Mesenchymal stem cell (in vitro differentiated cells and primary cell): ENCODE results near the gene IL20RB.
"Not testable (repeated sequence)": the region's sequence is repeated elsewhere in the genome, so short reads cannot be mapped to it uniquely, and the experiment has no call there.

Source experiments
- DNase-seq: peaks from one replicate; pipeline ENCODE4 v3.0.0-alpha.2; 2013
- H2AFZ ChIP-seq: one replicate; pipeline ENCODE4 v1.6.1; 2013; ENCODE audit warnings: low read depth, mild to moderate bottlenecking, control low read depth, inconsistent platforms, low read length, moderate library complexity
- H2AK5ac ChIP-seq: 2 replicates; pipeline ENCODE4 v1.6.1; 2013; ENCODE audit warnings: low read length, moderate library complexity, mild to moderate bottlenecking, inconsistent platforms; ENCODE audit not compliant: severe bottlenecking
- H2BK120ac ChIP-seq: one replicate; pipeline ENCODE4 v1.6.1; 2013; ENCODE audit warnings: low read depth, mild to moderate bottlenecking, inconsistent platforms, low read length, moderate library complexity
- H2BK12ac ChIP-seq, 2 experiments: one replicate each; pipeline ENCODE4 v1.6.1; 2013; ENCODE audit warnings: inconsistent platforms in 2 of 2, low read length in 2 of 2, mild to moderate bottlenecking in 2 of 2, moderate library complexity in 2 of 2, control low read depth in 1 of 2
- H2BK15ac ChIP-seq: one replicate; pipeline ENCODE4 v1.6.1; 2013; ENCODE audit warnings: mild to moderate bottlenecking, low read depth, inconsistent platforms; ENCODE audit not compliant: poor library complexity, severe bottlenecking
- H2BK5ac ChIP-seq: 2 replicates; pipeline ENCODE4 v1.6.1; 2013; ENCODE audit warnings: low read depth, mild to moderate bottlenecking, low read length, control low read depth, inconsistent platforms; ENCODE audit not compliant: poor library complexity, severe bottlenecking
- H3K14ac ChIP-seq, 2 experiments: one replicate each; pipeline ENCODE4 v1.6.1; 2013; ENCODE audit warnings: inconsistent platforms in 2 of 2, low read length in 2 of 2, control low read depth in 1 of 2, mild to moderate bottlenecking in 1 of 2, moderate library complexity in 1 of 2
- H3K18ac ChIP-seq, 2 experiments: one replicate each; pipeline ENCODE4 v1.6.1; 2013; ENCODE audit warnings: inconsistent platforms in 2 of 2, low read length in 2 of 2, control low read depth in 1 of 2, low read depth in 1 of 2, mild to moderate bottlenecking in 1 of 2
- H3K23ac ChIP-seq, 2 experiments: one replicate each; pipeline ENCODE4 v1.6.1; 2013; ENCODE audit warnings: inconsistent platforms in 2 of 2, low read length in 2 of 2, mild to moderate bottlenecking in 2 of 2, moderate library complexity in 2 of 2, control low read depth in 1 of 2
- H3K27ac ChIP-seq: 2 replicates; pipeline ENCODE4 v1.5.1; 2013; ENCODE audit warnings: mild to moderate bottlenecking, moderate library complexity, low read length, control low read depth, inconsistent platforms; ENCODE audit not compliant: poor library complexity, severe bottlenecking
- H3K27me3 ChIP-seq, 2 experiments: 2 replicates each; pipeline versions ENCODE4 v1.6.1 to v1.7.0; 2013; ENCODE audit warnings: low read length in 2 of 2, mild to moderate bottlenecking in 2 of 2, moderate library complexity in 2 of 2, control low read depth in 1 of 2, inconsistent platforms in 1 of 2; ENCODE audit not compliant: control insufficient read depth in 1 of 2, insufficient read depth in 1 of 2
- H3K36me3 ChIP-seq, 2 experiments: 2 replicates each; pipeline versions ENCODE4 v1.6.1 to v1.7.0; 2013; ENCODE audit warnings: low read length in 2 of 2, control low read depth in 1 of 2, inconsistent platforms in 1 of 2, low read depth in 1 of 2, mild to moderate bottlenecking in 1 of 2; ENCODE audit not compliant: insufficient read depth in 2 of 2, control insufficient read depth in 1 of 2
- H3K4ac ChIP-seq, 2 experiments: one replicate each; pipeline ENCODE4 v1.6.1; 2013; ENCODE audit warnings: inconsistent platforms in 2 of 2, low read length in 2 of 2, mild to moderate bottlenecking in 2 of 2, moderate library complexity in 2 of 2, control low read depth in 1 of 2, low read depth in 1 of 2
- H3K4me1 ChIP-seq: 2 replicates; pipeline ENCODE4 v1.6.1; 2013; ENCODE audit warnings: low read depth, low read length, control low read depth; ENCODE audit not compliant: control insufficient read depth, insufficient read depth
- H3K4me2 ChIP-seq: 2 replicates; pipeline ENCODE4 v1.6.1; 2013; ENCODE audit warnings: low read length, mild to moderate bottlenecking, inconsistent platforms; ENCODE audit not compliant: poor library complexity, severe bottlenecking
- H3K4me3 ChIP-seq, 2 experiments: 2 replicates each; pipeline versions ENCODE4 v1.5.1 to v1.7.0; 2013; ENCODE audit warnings: low read length in 2 of 2, mild to moderate bottlenecking in 2 of 2, control low read depth in 1 of 2, low read depth in 1 of 2; ENCODE audit not compliant: insufficient read depth in 1 of 2
- H3K79me1 ChIP-seq: replicated peaks from 2 replicates; pipeline ENCODE4 v1.6.1; 2013; ENCODE audit warnings: mild to moderate bottlenecking, control low read depth, low read length, inconsistent platforms; ENCODE audit not compliant: poor library complexity, severe bottlenecking
- H3K9ac ChIP-seq: 2 replicates; pipeline ENCODE4 v1.7.0; 2013; ENCODE audit warnings: mild to moderate bottlenecking, low read length, moderate library complexity
- H3K9me3 ChIP-seq: 2 replicates; pipeline ENCODE4 v1.7.0; 2013; ENCODE audit warnings: mild to moderate bottlenecking, low read length; ENCODE audit not compliant: control insufficient read depth
- H4K8ac ChIP-seq: one replicate; pipeline ENCODE4 v1.6.1; 2013; ENCODE audit warnings: inconsistent platforms, mild to moderate bottlenecking, low read length, moderate library complexity
- H4K91ac ChIP-seq: one replicate; pipeline ENCODE4 v1.6.1; 2013; ENCODE audit warnings: mild to moderate bottlenecking, low read length, inconsistent platforms
- WGBS: methylation state at CpG from one replicate; pipeline ENCODE4 v1.1.7; 2013; ENCODE audit warnings: mixed read lengths; 5-methylcytosine and 5-hydroxymethylcytosine counted together

Gene IL20RB

GRCh38 chr3:136982033-136982432, 24.2 kb downstream of the IL20RB start:
- Histone ChIP-seq H2AFZ (no peak overlapping the region), H3K36me3 (no peaks in the 10 kb centered on the region), H3K9me3 (no peaks in the 10 kb centered on the region), H2AK5ac (no peak overlapping the region), H2BK5ac (no peak overlapping the region), H3K23ac (no peak overlapping the region), H3K4me3 (no peak overlapping the region), H3K14ac (no peak overlapping the region), H3K4me1 (no peaks in the 10 kb centered on the region), H3K27me3 (no peaks in the 10 kb centered on the region), H3K27ac (no peak overlapping the region), H3K79me1 (no peaks in the 10 kb centered on the region), H2BK12ac (no peak overlapping the region), H4K91ac (no peak overlapping the region), H3K9ac (no peak overlapping the region), H2BK120ac (no peak overlapping the region), H3K18ac (no peak overlapping the region), H3K4me2 (no peak overlapping the region), H4K8ac (no peak overlapping the region), H2BK15ac (no peak overlapping the region), H3K4ac (no peak overlapping the region)
- WGBS: 86% methylated on average over 5 of the region's 5 CpGs
- no peak for DNase-seq

DNA sequence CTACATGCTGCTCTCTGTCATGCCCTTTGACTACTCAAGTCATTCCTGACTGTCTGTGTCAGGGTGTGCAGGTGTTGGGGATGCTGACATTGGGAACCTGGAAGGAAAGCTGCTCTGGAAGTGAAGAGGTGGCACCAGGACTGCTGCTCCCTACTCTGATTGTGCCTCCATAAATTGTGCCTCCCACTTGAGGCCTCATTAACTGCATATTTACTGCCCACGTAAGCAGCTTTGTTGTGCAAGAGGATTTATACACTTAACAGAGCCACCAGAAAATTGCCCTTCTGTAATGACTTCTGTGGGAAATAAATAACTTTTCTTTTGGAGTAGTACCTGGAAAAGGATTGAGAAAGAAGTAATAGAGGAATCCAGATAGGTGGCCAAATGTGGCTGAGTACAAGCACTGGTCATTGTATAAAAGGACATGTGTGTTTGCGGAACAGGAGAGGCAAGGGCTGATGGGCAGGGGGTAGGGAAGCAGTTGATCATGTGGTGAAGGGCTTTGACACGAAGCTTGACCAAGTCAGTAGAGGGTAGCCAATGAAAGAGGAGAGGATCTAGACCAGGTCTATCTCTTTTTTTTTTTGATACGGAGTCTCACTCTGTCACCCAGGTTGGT, 24.8 kb downstream of the IL20RB start:
- no peak overlapping the region for H3K4me2 ChIP-seq
- 72% methylated on average over 4 of the region's 4 CpGs for WGBS
- no peak overlapping the region for H2BK120ac ChIP-seq
- H3K23ac ChIP-seq: no peak overlapping the region
- H3K9ac ChIP-seq: no peak overlapping the region
- H3K36me3 ChIP-seq: no peaks in the 10 kb centered on the region
- no peak overlapping the region for H4K8ac ChIP-seq
- no peak overlapping the region for H3K14ac ChIP-seq
- peak overlapping the region in 1 of 2 experiments; percentile 32 for H3K18ac ChIP-seq
- H3K9me3 ChIP-seq: no peaks in the 10 kb centered on the region
- H3K4me1 ChIP-seq: no peaks in the 10 kb centered on the region
- H2BK15ac ChIP-seq: no peak overlapping the region
- H3K27me3 ChIP-seq: no peaks in the 10 kb centered on the region
- H4K91ac ChIP-seq: no peak overlapping the region
- H2BK12ac ChIP-seq: no peak overlapping the region
- H3K27ac ChIP-seq: no peak overlapping the region
- H2AK5ac ChIP-seq: no peak overlapping the region
- H2AFZ ChIP-seq: no peak overlapping the region
- H3K79me1 ChIP-seq: no peaks in the 10 kb centered on the region
- no peak overlapping the region for H3K4ac ChIP-seq
- H2BK5ac ChIP-seq: no peak overlapping the region
- DNase-seq: peak; percentile 70
- no peak overlapping the region for H3K4me3 ChIP-seq

- Histone ChIP-seq H2BK120ac (peak overlapping the region; percentile 73), H2BK12ac (peak overlapping the region in 1 of 2 experiments; percentile 77), H3K4me2 (no peak overlapping the region), H3K4ac (peak overlapping the region in 1 of 2 experiments; percentile 81), H4K91ac (peak overlapping the region; percentile 92), H3K4me1 (no peaks in the 10 kb centered on the region), H3K9ac (no peak overlapping the region), H2BK5ac (no peak overlapping the region), H3K36me3 (peaks cover 0 to 4% of the 10 kb centered on the region in 2 experiments), H2AFZ (no peak overlapping the region), H2BK15ac (peak overlapping the region; percentile 83), H3K18ac (no peak overlapping the region), H3K27ac (no peak overlapping the region), H3K27me3 (no peaks in the 10 kb centered on the region), H3K79me1 (no peaks in the 10 kb centered on the region), H3K4me3 (no peak overlapping the region), H3K23ac (no peak overlapping the region), H3K14ac (no peak overlapping the region), H2AK5ac (no peak overlapping the region), H4K8ac (peak overlapping the region; percentile 80), H3K9me3 (no peaks in the 10 kb centered on the region)
- peak; percentile 65 for DNase-seq
- 46% methylated on average over 3 of the region's 3 CpGs for WGBS
These were observed 27.1 kb downstream of the IL20RB start for GRCh38 chr3:136984837-136985236.

- H3K27ac ChIP-seq, H3K23ac ChIP-seq, H3K4me3 ChIP-seq, H3K79me1 ChIP-seq, H2AFZ ChIP-seq, H3K4me1 ChIP-seq, H3K14ac ChIP-seq, H4K8ac ChIP-seq, H2BK120ac ChIP-seq, H3K4me2 ChIP-seq, H4K91ac ChIP-seq, H3K36me3 ChIP-seq, H2AK5ac ChIP-seq, H2BK12ac ChIP-seq, H3K9me3 ChIP-seq, H2BK15ac ChIP-seq, H2BK5ac ChIP-seq, DNase-seq, H3K9ac ChIP-seq, H3K4ac ChIP-seq, H3K27me3 ChIP-seq, H3K18ac ChIP-seq: not testable (repeated sequence)
- WGBS: 97% methylated on average over 18 of the region's 39 CpGs
These were observed 29.7 kb downstream of the IL20RB start for GRCh38 chr3:136987398-136987980.
